SU-DHL-6 (cell line): Measurements from ENCODE around the gene TXNRD1.

Experiments used
- CTCF ChIP-seq: fragments of 200-600 bp; sonication (generic); IDR thresholded peaks from one replicate; pipeline ENCODE4 v1.5.1; 2017; ENCODE audit warnings: antibody characterized with exemption, mild to moderate bottlenecking, low read length, moderate library complexity; ENCODE audit not compliant: insufficient read depth, poor library complexity, severe bottlenecking
- EZH2phosphoT487 ChIP-seq: fragments of 200-600 bp; sonication (generic), shearing (Covaris generic); conservative IDR thresholded peaks from 2 replicates; pipeline ENCODE4 v1.6.1; 2018; ENCODE audit warnings: mild to moderate bottlenecking, antibody characterized with exemption, low read length, moderate library complexity, mixed read lengths

GRCh38 chr12:104378427-104378826 lies 162.8 kb downstream of the TXNRD1 start:
- TF ChIP-seq CTCF (no peak), EZH2phosphoT487 (no peak)
